Measurements from ENCODE around the gene PDE3A.

PDE3A gene

GRCh38 chr12:20436316-20436715 is 68.0 kb downstream of the PDE3A start:
- Histone ChIP-seq H3F3A (ENCODE audit: insufficient read depth, low read length) (no peaks in the 10 kb centered on the region), H4K20me1 (ENCODE audit: insufficient read depth, low read length) (no peaks in the 10 kb centered on the region), H3K4me2 (ENCODE audit: low read depth, low read length) (no peak overlapping the region), H3K4me1 (ENCODE audit: low read length) (no peaks in the 10 kb centered on the region), H3K9ac (ENCODE audit: low read length) (no peak overlapping the region), H3K36me3 (replicated peaks; ENCODE audit: insufficient read depth, low read length) (no peaks in the 10 kb centered on the region), H3K79me2 (ENCODE audit: low read length) (no peaks in the 10 kb centered on the region), H3K27me3 (replicated peaks; ENCODE audit: insufficient read depth, low read length) (no peaks in the 10 kb centered on the region), H3K4me3 (ENCODE audit: low read length) (no peak overlapping the region), H3K9me2 (replicated peaks; ENCODE audit: insufficient read depth, low read length) (no peaks in the 10 kb centered on the region), H2AFZ (ENCODE audit: low read length) (no peak overlapping the region), H3K27ac (ENCODE audit: low read length) (no peak overlapping the region), H3K9me3 (replicated peaks; ENCODE audit: insufficient read depth, low read length) (no peaks in the 10 kb centered on the region)
- no peak for DNase-seq
- TF ChIP-seq CTCF (IDR thresholded peaks at IDR 0.05; ENCODE audit: low read length) (no peak), EZH2phosphoT487 (IDR thresholded peaks at IDR 0.05; ENCODE audit: low read length) (no peak), EZH2 (optimal IDR thresholded peaks at IDR 0.05; ENCODE audit: low read depth, low read length) (no peak)

GRCh38 chr12:20438299-20438779 is 70.0 kb downstream of the PDE3A start:
- Histone ChIP-seq H3K9me3 (replicated peaks; ENCODE audit: insufficient read depth, low read length) (no peaks in the 10 kb centered on the region), H4K20me1 (ENCODE audit: insufficient read depth, low read length) (no peaks in the 10 kb centered on the region), H3K27me3 (replicated peaks; ENCODE audit: insufficient read depth, low read length) (no peaks in the 10 kb centered on the region), H3K36me3 (replicated peaks; ENCODE audit: insufficient read depth, low read length) (no peaks in the 10 kb centered on the region), H2AFZ (ENCODE audit: low read length) (no peak overlapping the region), H3K4me3 (ENCODE audit: low read length) (no peak overlapping the region), H3K9ac (ENCODE audit: low read length) (no peak overlapping the region), H3K4me1 (ENCODE audit: low read length) (no peaks in the 10 kb centered on the region), H3K4me2 (ENCODE audit: low read depth, low read length) (no peak overlapping the region), H3K79me2 (ENCODE audit: low read length) (no peaks in the 10 kb centered on the region), H3K27ac (ENCODE audit: low read length) (no peak overlapping the region), H3F3A (ENCODE audit: insufficient read depth, low read length) (no peaks in the 10 kb centered on the region), H3K9me2 (replicated peaks; ENCODE audit: insufficient read depth, low read length) (no peaks in the 10 kb centered on the region)
- no peak for TF ChIP-seq EZH2phosphoT487 (IDR thresholded peaks at IDR 0.05; ENCODE audit: low read length)
- TF ChIP-seq EZH2 (optimal IDR thresholded peaks at IDR 0.05; ENCODE audit: low read depth, low read length) = no peak
- TF ChIP-seq CTCF (IDR thresholded peaks at IDR 0.05; ENCODE audit: low read length) = no peak
- DNase-seq = no peak

GRCh38 chr12:20439626-20440025 is 71.3 kb downstream of the PDE3A start:
- H3K9ac ChIP-seq (ENCODE audit: low read length) = no peak overlapping the region
- H3K36me3 ChIP-seq (replicated peaks; ENCODE audit: insufficient read depth, low read length) = no peaks in the 10 kb centered on the region
- H3K27me3 ChIP-seq (replicated peaks; ENCODE audit: insufficient read depth, low read length) = no peaks in the 10 kb centered on the region
- DNase-seq = no peak
- no peak overlapping the region for H3K4me2 ChIP-seq (ENCODE audit: low read depth, low read length)
- H3K79me2 ChIP-seq (ENCODE audit: low read length) = no peaks in the 10 kb centered on the region
- H3K4me3 ChIP-seq (ENCODE audit: low read length) = no peak overlapping the region
- no peak for TF ChIP-seq EZH2 (optimal IDR thresholded peaks at IDR 0.05; ENCODE audit: low read depth, low read length)
- no peak for TF ChIP-seq EZH2phosphoT487 (IDR thresholded peaks at IDR 0.05; ENCODE audit: low read length)
- TF ChIP-seq CTCF (IDR thresholded peaks at IDR 0.05; ENCODE audit: low read length) = no peak
- no peaks in the 10 kb centered on the region for H3F3A ChIP-seq (ENCODE audit: insufficient read depth, low read length)
- H3K9me2 ChIP-seq (replicated peaks; ENCODE audit: insufficient read depth, low read length) = no peaks in the 10 kb centered on the region
- no peak overlapping the region for H2AFZ ChIP-seq (ENCODE audit: low read length)
- no peaks in the 10 kb centered on the region for H4K20me1 ChIP-seq (ENCODE audit: insufficient read depth, low read length)
- no peaks in the 10 kb centered on the region for H3K9me3 ChIP-seq (replicated peaks; ENCODE audit: insufficient read depth, low read length)
- H3K4me1 ChIP-seq (ENCODE audit: low read length) = no peaks in the 10 kb centered on the region
- H3K27ac ChIP-seq (ENCODE audit: low read length) = no peak overlapping the region
